WTC11 (cell line): ENCODE results near the gene WDR76.

Experiments
- CTCF ChIP-seq: fragments of 200-600 bp; IDR thresholded peaks from 2 replicates; pipeline ENCODE4 v1.8.0; 2022; ENCODE audit warnings: antibody characterized with exemption
- MAX ChIP-seq: sonication (generic); formaldehyde crosslinking; IDR thresholded peaks from 2 replicates; pipeline ENCODE4 v1.8.0; 2022; ENCODE audit warnings: mild to moderate bottlenecking, missing genetic modification reagents
- NR1H2 ChIP-seq: sonication (generic); formaldehyde crosslinking; IDR thresholded peaks from 2 replicates; pipeline ENCODE4 v1.9.0; 2021; ENCODE audit warnings: mild to moderate bottlenecking, moderate library complexity, missing genetic modification reagents
- NR2C2 ChIP-seq: sonication (generic); formaldehyde crosslinking; IDR thresholded peaks from 2 replicates; pipeline ENCODE4 v1.8.0; 2022; ENCODE audit warnings: mild to moderate bottlenecking, missing genetic modification reagents
- TCF7 ChIP-seq: sonication (generic); formaldehyde crosslinking; IDR thresholded peaks from 2 replicates; pipeline ENCODE4 v1.8.0; 2022; ENCODE audit warnings: mild to moderate bottlenecking, low read depth, missing genetic modification reagents, moderate library complexity
- USF2 ChIP-seq: sonication (generic); formaldehyde crosslinking; IDR thresholded peaks from 2 replicates; pipeline ENCODE4 v1.8.1; 2023; ENCODE audit warnings: mild to moderate bottlenecking, missing genetic modification reagents, moderate library complexity
- TF ChIP-seq, protein P1 (sequence below): sonication (generic); formaldehyde crosslinking; IDR thresholded peaks from 2 replicates; pipeline ENCODE4 v1.8.0; 2022; ENCODE audit warnings: mild to moderate bottlenecking, missing genetic modification reagents

DNA sequence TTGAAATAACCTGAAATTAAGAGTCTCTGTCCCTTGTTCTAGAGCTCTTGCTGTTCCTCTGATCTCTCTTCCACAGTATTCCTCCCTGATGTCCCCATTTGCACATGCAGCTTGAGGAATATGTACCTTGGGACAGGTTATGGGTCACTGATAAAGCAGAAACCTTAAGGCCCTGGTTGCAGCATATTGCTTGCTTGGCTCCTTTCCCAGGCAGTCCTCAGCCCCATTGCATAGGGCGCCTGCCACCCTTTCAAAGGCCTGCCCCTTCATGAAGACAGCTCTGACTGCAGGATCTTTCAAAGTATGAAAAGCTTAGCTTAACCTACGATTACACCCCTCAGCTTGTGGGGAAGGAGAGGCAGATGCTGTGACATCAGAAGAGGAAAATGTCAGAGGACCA lies 51.6 kb downstream of the WDR76 start:
- TF ChIP-seq CTCF (no peak), NR2C2 (CRISPR knock-in tag) (no peak), TCF7 (no peak), NR1H2 (CRISPR knock-in tag) (no peak), MAX (no peak), USF2 (no peak)
- TF ChIP-seq, protein P1, sequence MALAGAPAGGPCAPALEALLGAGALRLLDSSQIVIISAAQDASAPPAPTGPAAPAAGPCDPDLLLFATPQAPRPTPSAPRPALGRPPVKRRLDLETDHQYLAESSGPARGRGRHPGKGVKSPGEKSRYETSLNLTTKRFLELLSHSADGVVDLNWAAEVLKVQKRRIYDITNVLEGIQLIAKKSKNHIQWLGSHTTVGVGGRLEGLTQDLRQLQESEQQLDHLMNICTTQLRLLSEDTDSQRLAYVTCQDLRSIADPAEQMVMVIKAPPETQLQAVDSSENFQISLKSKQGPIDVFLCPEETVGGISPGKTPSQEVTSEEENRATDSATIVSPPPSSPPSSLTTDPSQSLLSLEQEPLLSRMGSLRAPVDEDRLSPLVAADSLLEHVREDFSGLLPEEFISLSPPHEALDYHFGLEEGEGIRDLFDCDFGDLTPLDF (CRISPR knock-in tag): no peak
